Hepatocyte (in vitro differentiated cells): ENCODE measurements around the gene ARHGEF26. TPM values are rescaled to one million over a fixed set of nuclear protein-coding genes. Genes with fewer than 3 reads are reported as not detected.

Experiments used
- DNase-seq: peaks from one replicate; pipeline ENCODE4 v3.0.0-alpha.2; 2016; ENCODE audit warnings: low spot score
- H2AFZ ChIP-seq: fragments of 200-600 bp; sonication (generic); 2 replicates; pipeline ENCODE4 v1.6.0; 2016; ENCODE audit warnings: antibody characterized with exemption, mild to moderate bottlenecking
- H3K27ac ChIP-seq: fragments of 200-600 bp; sonication (generic); 2 replicates; pipeline ENCODE4 v1.5.1; 2016; ENCODE audit warnings: mild to moderate bottlenecking
- H3K27me3 ChIP-seq: fragments of 200-600 bp; sonication (generic); 2 replicates; pipeline ENCODE4 v1.6.1; 2016
- H3K36me3 ChIP-seq: fragments of 200-600 bp; sonication (generic); replicated peaks from 2 replicates; pipeline ENCODE4 v1.5.1; 2016; ENCODE audit warnings: low read depth; ENCODE audit not compliant: insufficient read depth
- H3K4me1 ChIP-seq: fragments of 200-600 bp; sonication (generic); 2 replicates; pipeline ENCODE4 v1.5.1; 2016; ENCODE audit warnings: mild to moderate bottlenecking, moderate library complexity; ENCODE audit not compliant: insufficient read depth
- H3K4me2 ChIP-seq: fragments of 200-600 bp; sonication (generic); 2 replicates; pipeline ENCODE4 v1.6.0; 2016
- H3K4me3 ChIP-seq: fragments of 200-600 bp; sonication (generic); 2 replicates; pipeline ENCODE4 v1.5.1; 2016; ENCODE audit warnings: mild to moderate bottlenecking
- H3K79me2 ChIP-seq: fragments of 200-600 bp; sonication (generic); 2 replicates; pipeline ENCODE4 v1.6.0; 2017; ENCODE audit warnings: mild to moderate bottlenecking
- H3K9me2 ChIP-seq: fragments of 200-600 bp; sonication (generic); replicated peaks from 2 replicates; pipeline ENCODE4 v1.6.0; 2017; ENCODE audit warnings: mild to moderate bottlenecking; ENCODE audit not compliant: insufficient read depth
- H3K9me3 ChIP-seq: fragments of 200-600 bp; sonication (generic); 2 replicates; pipeline ENCODE4 v1.5.1; 2016; ENCODE audit warnings: low read depth, mild to moderate bottlenecking
- H4K20me1 ChIP-seq: fragments of 200-600 bp; sonication (generic); 2 replicates; pipeline ENCODE4 v1.6.0; 2016; ENCODE audit warnings: mild to moderate bottlenecking; ENCODE audit not compliant: insufficient read depth, poor library complexity, severe bottlenecking
- CTCF ChIP-seq: fragments of 200-600 bp; sonication (generic); IDR thresholded peaks from 2 replicates; pipeline ENCODE4 v1.5.1; 2016; ENCODE audit warnings: antibody characterized with exemption, mild to moderate bottlenecking; ENCODE audit not compliant: poor library complexity
- EZH2 ChIP-seq: fragments of 200-600 bp; sonication (generic); IDR thresholded peaks from 2 replicates; pipeline ENCODE4 v1.6.1; 2016; ENCODE audit warnings: antibody characterized with exemption, mild to moderate bottlenecking, borderline replicate concordance
- EZH2phosphoT487 ChIP-seq: fragments of 200-600 bp; sonication (generic); IDR thresholded peaks from one replicate; pipeline ENCODE4 v1.6.1; 2018; ENCODE audit warnings: antibody characterized with exemption, mild to moderate bottlenecking, low read depth, moderate library complexity; ENCODE audit not compliant: unreplicated experiment, severe bottlenecking
- WGBS: methylation state at CpG from one replicate; pipeline ENCODE4 v1.1.6; 2016; ENCODE audit warnings: low lambda C conversion rate; ENCODE audit errors: missing lambda C conversion rate; 5-methylcytosine and 5-hydroxymethylcytosine counted together
- polyA plus RNA-seq: library from polyadenylated mRNA; unstranded; fragments of >200 nt; fragmentation: Nextera tagmentation; extraction: Ambion mirVana; gene quantifications from 2 replicates; pipeline ENCODE4 v1.2.1, GENCODE V29; 2016
- total RNA-seq: library from RNA; depleted of rRNA; stranded (reverse); fragments of >200 nt; gene quantifications from 2 replicates; pipeline ENCODE4 v1.2.3, GENCODE V29; 2014

ARHGEF26 gene
- total and polyA plus RNA-seq, 2 experiments from 2014 or later, result 13.6 to 20.9 TPM

- H3K9me2 ChIP-seq, result no peaks in the 10 kb centered on the region
- H2AFZ ChIP-seq, result no peak overlapping the region
- WGBS, result 88% methylated on average over 2 of the region's 2 CpGs
- TF ChIP-seq CTCF, result no peak
- no peak for TF ChIP-seq EZH2phosphoT487
- TF ChIP-seq EZH2, result no peak
- no peaks in the 10 kb centered on the region for H3K36me3 ChIP-seq
- H3K4me2 ChIP-seq, result no peak overlapping the region
- no peaks in the 10 kb centered on the region for H3K9me3 ChIP-seq
- H4K20me1 ChIP-seq, result no peaks in the 10 kb centered on the region
- peak; percentile 9 for DNase-seq
- H3K27ac ChIP-seq, result no peak overlapping the region
- H3K79me2 ChIP-seq, result no peaks in the 10 kb centered on the region
- H3K4me3 ChIP-seq, result no peak overlapping the region
- no peaks in the 10 kb centered on the region for H3K27me3 ChIP-seq
- H3K4me1 ChIP-seq, result no peaks in the 10 kb centered on the region
Observed at GRCh38 chr3:154220462-154220861, 99.3 kb downstream of the ARHGEF26 start.

- H3K9me3 ChIP-seq, result no peaks in the 10 kb centered on the region
- no peak overlapping the region for H2AFZ ChIP-seq
- DNase-seq, result no peak
- TF ChIP-seq EZH2 (no peak), EZH2phosphoT487 (no peak), CTCF (no peak)
- H3K9me2 ChIP-seq, result no peaks in the 10 kb centered on the region
- H3K4me2 ChIP-seq, result no peak overlapping the region
- H4K20me1 ChIP-seq, result no peaks in the 10 kb centered on the region
- H3K79me2 ChIP-seq, result no peaks in the 10 kb centered on the region
- no peaks in the 10 kb centered on the region for H3K36me3 ChIP-seq
- H3K27me3 ChIP-seq, result no peaks in the 10 kb centered on the region
- H3K4me3 ChIP-seq, result no peak overlapping the region
- peaks cover 2% of the 10 kb centered on the region for H3K4me1 ChIP-seq
- no peak overlapping the region for H3K27ac ChIP-seq
Observed at GRCh38 chr3:154223519-154223918, 102.3 kb downstream of the ARHGEF26 start.

- TF ChIP-seq EZH2phosphoT487, result no peak
- TF ChIP-seq EZH2, result no peak
- TF ChIP-seq CTCF, result no peak
- Histone ChIP-seq H2AFZ (no peak overlapping the region), H3K9me3 (no peaks in the 10 kb centered on the region), H3K9me2 (no peaks in the 10 kb centered on the region), H3K79me2 (no peaks in the 10 kb centered on the region), H3K4me1 (peaks cover 11% of the 10 kb centered on the region), H3K36me3 (no peaks in the 10 kb centered on the region), H3K4me3 (no peak overlapping the region), H3K4me2 (no peak overlapping the region), H3K27ac (no peak overlapping the region), H3K27me3 (no peaks in the 10 kb centered on the region), H4K20me1 (no peaks in the 10 kb centered on the region)
- no peak for DNase-seq
- WGBS, result 52% methylated on average over 6 of the region's 6 CpGs
Observed at GRCh38 chr3:154224366-154224765, 103.2 kb downstream of the ARHGEF26 start.

GRCh38 chr3:154224866-154225265 is 103.7 kb downstream of the ARHGEF26 start:
- H2AFZ ChIP-seq, result no peak overlapping the region
- no peak overlapping the region for H3K27ac ChIP-seq
- H3K9me3 ChIP-seq, result no peaks in the 10 kb centered on the region
- no peak overlapping the region for H3K4me3 ChIP-seq
- H3K4me1 ChIP-seq, result peaks cover 12% of the 10 kb centered on the region
- no peaks in the 10 kb centered on the region for H3K79me2 ChIP-seq
- H3K4me2 ChIP-seq, result no peak overlapping the region
- H3K36me3 ChIP-seq, result no peaks in the 10 kb centered on the region
- H3K27me3 ChIP-seq, result no peaks in the 10 kb centered on the region
- no peaks in the 10 kb centered on the region for H4K20me1 ChIP-seq
- no peaks in the 10 kb centered on the region for H3K9me2 ChIP-seq
- TF ChIP-seq CTCF, result no peak
- no peak for TF ChIP-seq EZH2
- no peak for TF ChIP-seq EZH2phosphoT487
- no peak for DNase-seq
